Pancreas (tissue), 10 donors: Measurements from ENCODE around the gene IFI6. TPM values are rescaled to one million over a fixed set of nuclear protein-coding genes. Genes with fewer than 3 reads are reported as not detected.
A peak's percentile ranks its signal among the peaks of the same experiment; 100 is the strongest.
"Not testable (repeated sequence)": the region's sequence is repeated elsewhere in the genome, so short reads cannot be mapped to it uniquely, and the experiment has no call there.

Source experiments
- ATAC-seq, 4 donors: fragments of 200-7000 bp; cut with Tn5 transposase; one replicate each; pipeline versions ENCODE4 v1.8.0 to v1.9.1; 2020; ENCODE audit warnings: mild to moderate bottlenecking in 4 of 4, moderate library complexity in 4 of 4
- DNase-seq, 6 donors: peaks; one replicate each; pipeline ENCODE4 v3.0.0-alpha.2; 2020
- FAIRE-seq: peaks from 2 replicates; lab custom pipeline; 2012; peaks lifted over from hg19 to GRCh38; lab: Jason Lieb, UNC
- H3K27ac ChIP-seq, 4 donors: fragments of 200-600 bp; sonication (generic); 1 replicate in 3 of 4; 2 replicates in 1 of 4; pipeline versions ENCODE4 v1.5.0 to v1.8.0; 2020
- H3K27me3 ChIP-seq, 4 donors: fragments of 200-600 bp; one replicate each; pipeline ENCODE4 v1.8.0; 2021
- H3K36me3 ChIP-seq, 3 donors: fragments of 200-600 bp; sonication (generic) in 1 of 3; one replicate each; pipeline versions ENCODE4 v1.5.0 to v1.8.0; 2020 to 2021
- H3K4me1 ChIP-seq, 3 donors: fragments of 200-600 bp; one replicate each; pipeline ENCODE4 v1.8.0; 2021
- H3K4me3 ChIP-seq, 4 donors: fragments of 200-600 bp; sonication (generic) in 2 of 4; one replicate each; pipeline versions ENCODE4 v1.5.0 to v1.8.0; 2020 to 2021
- H3K9me3 ChIP-seq, 4 donors: fragments of 200-600 bp; one replicate each; pipeline ENCODE4 v1.8.0; 2021
- CTCF ChIP-seq, 4 donors: fragments of 200-600 bp; sonication (generic) in 3 of 4; IDR thresholded peaks; one replicate each; pipeline versions ENCODE4 v1.5.0 to v1.8.0; 2021; ENCODE audit warnings: antibody characterized with exemption in 4 of 4
- WGBS, 2 donors: extraction: QIAGEN DNeasy Blood & Tissue Kit; methylation state at CpG; one replicate each; pipeline ENCODE4 v1.1.7; 2013; 5-methylcytosine and 5-hydroxymethylcytosine counted together
- intact Hi-C, 3 donors: fragments of 100-400 bp; cut with DNase I; formaldehyde crosslinking; loops; one replicate each; pipeline versions ENCODE4 v1.11.1 to v1.14.2; 2022
- polyA plus RNA-seq, 2 donors: library from polyadenylated mRNA; stranded (reverse); fragments of 200-250 nt; gene quantifications; one replicate each; pipeline ENCODE4 v1.2.3, GENCODE V29; 2013
- total RNA-seq, 6 donors: library from RNA; stranded (reverse); fragmentation: NEBNext Ultra II Directional in 4 of 6; extraction: Animal tissue kit (Norgen Biotek cat#: 25700) in 4 of 6; gene quantifications; one replicate each; pipeline versions ENCODE4 v1.2.1 to v1.2.4, GENCODE V29; 2021 to 2023
- donor health status: healthy with polysubstance abuse.
- donor health status: DM: no; HTN: no; CAD: no; lungs with moderate emphysema.
- donor health status: DM: no; HTN: no; CAD: no.
- donor health status: control.
- donor health status: control.
- donor health status: Bipolar disorder and iron deficiency.
- donor health status: DM: yes; HTN: yes; CAD: no.
- donor health status: DM: no; HTN: no; CAD: no.
- donor health status: DM: no; HTN: no; CAD: no.
- donor health status: DM: yes; HTN: yes; CAD: no.

Gene IFI6
- total and polyA plus RNA-seq, 8 donors: 7.8 to 186 (median 38.4) TPM

DNA sequence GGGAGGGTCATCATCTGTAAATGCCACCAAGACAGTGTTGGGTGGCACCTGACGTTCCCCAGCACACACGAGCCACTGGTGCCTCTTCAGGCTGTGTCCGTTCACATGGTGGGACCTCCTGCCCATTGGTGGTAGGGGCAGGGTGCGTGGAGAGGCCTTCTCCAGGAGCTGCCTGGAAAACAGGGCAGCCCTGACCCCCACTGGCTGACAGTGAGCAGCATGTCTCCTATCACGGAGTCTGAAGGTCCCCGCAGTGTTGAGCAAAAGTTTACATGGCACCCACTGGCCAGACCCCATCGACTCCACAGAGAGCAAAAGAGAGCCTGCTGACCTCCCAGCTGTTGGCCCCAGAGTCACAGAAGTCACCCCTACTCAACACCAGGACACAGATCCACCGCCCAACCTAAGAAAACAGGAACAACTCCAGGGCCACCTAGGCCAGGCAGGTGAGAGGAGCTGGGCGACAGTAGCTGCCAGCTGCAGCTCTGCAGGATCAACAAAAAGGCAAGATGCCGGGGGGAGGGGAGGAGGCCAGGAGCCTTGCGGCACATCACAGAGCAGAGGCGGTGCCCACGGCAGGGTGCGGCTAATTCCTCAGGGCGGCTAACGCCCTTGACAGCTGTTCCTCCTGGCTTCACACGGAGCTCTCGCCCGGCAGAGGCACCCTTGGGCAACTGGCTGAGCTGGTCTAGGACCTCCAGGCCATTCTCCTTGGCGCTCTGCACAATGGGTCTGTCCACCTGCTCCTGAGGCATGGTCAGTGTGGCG lies 14.4 kb upstream of the IFI6 start:
- Histone ChIP-seq H3K4me3 (no peak overlapping the region), H3K27ac (no peak overlapping the region), H3K36me3 (no peaks in the 10 kb centered on the region), H3K4me1 (no peaks in the 10 kb centered on the region), H3K27me3 (no peaks in the 10 kb centered on the region), H3K9me3 (no peaks in the 10 kb centered on the region)
- no peak for FAIRE-seq
- intact Hi-C loops: no loop called here
- no peak for DNase-seq
- 77 to 83% methylated on average over 21 of the region's 21 CpGs for WGBS, 2 donors
- no peak for TF ChIP-seq CTCF (IDR thresholded peaks at IDR 0.05)
- ATAC-seq: peak in 1 of 4 donors; percentile 51

DNA sequence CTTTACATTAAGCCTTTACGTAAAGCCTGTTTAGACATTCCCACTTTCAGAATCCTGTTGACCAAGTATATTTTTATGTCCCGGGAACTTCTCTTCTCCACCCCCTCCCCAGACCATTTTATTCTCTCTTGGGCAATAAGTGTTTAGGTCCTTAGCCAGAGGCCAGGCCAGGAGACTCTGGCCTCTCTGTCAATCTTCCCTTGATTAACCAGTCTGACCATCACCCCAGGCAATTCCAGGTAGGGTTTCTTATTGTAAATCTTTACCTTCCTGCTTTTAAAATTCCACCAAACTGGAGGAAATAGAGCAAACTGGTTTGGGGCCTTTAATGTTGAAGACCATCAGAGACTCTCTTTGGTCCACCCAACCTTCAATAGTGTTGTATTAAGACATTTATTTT lies 12.2 kb upstream of the IFI6 start:
- Histone ChIP-seq H3K4me3 (no peak overlapping the region), H3K27me3 (no peaks in the 10 kb centered on the region), H3K27ac (no peak overlapping the region), H3K36me3 (no peaks in the 10 kb centered on the region), H3K4me1 (no peaks in the 10 kb centered on the region), H3K9me3 (no peaks in the 10 kb centered on the region)
- intact Hi-C loops: no loop called here
- no peak for DNase-seq
- 86 to 91% methylated on average over 2 of the region's 2 CpGs for WGBS, 2 donors
- ATAC-seq: no peak
- no peak for TF ChIP-seq CTCF (IDR thresholded peaks at IDR 0.05)
- FAIRE-seq: no peak

DNA sequence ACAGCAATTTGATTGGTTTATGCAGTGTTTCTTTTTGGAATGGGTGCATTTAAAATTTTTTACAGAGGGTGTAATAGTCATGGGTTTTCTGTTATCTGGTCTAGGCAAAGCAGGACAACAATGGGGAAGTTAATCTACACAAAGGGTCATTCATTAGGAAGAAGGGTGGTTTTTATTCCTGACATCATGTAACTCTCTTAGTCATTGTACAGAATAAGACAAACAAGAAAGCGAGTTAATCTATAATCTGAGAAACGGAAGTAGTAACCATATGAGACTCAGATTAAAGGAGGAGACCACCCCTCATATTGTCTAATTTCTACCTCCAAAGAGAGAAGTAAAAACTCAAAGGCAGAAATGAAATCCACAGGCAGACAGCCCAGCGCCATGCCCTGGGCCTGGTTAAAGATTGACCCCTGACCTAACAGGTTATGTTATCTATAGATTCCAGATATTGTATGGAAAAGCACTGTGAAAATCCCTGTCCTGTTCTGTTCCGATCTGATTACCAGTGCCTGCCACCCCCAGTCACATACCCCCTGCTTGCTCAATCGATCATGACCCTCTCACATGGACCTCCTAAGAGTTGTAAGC lies 10.5 kb upstream of the IFI6 start:
- H3K27me3 ChIP-seq: no peaks in the 10 kb centered on the region
- no peaks in the 10 kb centered on the region for H3K4me1 ChIP-seq
- no peak overlapping the region for H3K4me3 ChIP-seq
- no peak for DNase-seq
- no peaks in the 10 kb centered on the region for H3K9me3 ChIP-seq
- intact Hi-C loops: no loop called here
- no peaks in the 10 kb centered on the region for H3K36me3 ChIP-seq
- no peak for FAIRE-seq
- H3K27ac ChIP-seq: peak overlapping the region in 2 of 4 donors; percentile 62 to 73
- no peak for TF ChIP-seq CTCF (IDR thresholded peaks at IDR 0.05)
- WGBS, 2 donors: 51 to 56% methylated on average over 5 of the region's 5 CpGs
- ATAC-seq: peak in 3 of 4 donors; percentile 68 to 87 (median 82)

DNA sequence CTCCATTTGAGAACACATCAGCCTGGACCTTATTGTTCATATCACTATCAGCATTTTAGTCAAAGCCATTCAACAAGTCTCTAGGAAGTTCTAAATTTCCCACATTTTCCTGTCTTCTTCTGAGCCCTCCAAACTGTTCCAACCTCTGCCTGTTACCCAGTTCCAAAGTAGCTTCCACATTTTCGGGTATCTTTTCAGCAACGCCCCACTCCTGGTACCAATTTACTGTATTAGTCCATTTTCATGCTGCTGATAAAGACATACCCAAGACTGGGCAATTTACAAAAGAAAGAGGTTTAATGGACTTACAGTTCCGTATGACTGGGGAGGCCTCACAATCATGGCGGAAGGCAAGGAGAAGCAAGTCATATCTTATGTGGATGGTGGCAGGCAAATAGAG lies 9.6 kb upstream of the IFI6 start:
- intact Hi-C loops, ATAC-seq, H3K36me3 ChIP-seq, DNase-seq, FAIRE-seq, H3K4me3 ChIP-seq, H3K27me3 ChIP-seq, H3K4me1 ChIP-seq, H3K9me3 ChIP-seq: not testable (repeated sequence)
- peak overlapping the region in 2 of 4 donors; percentile 62 to 73 for H3K27ac ChIP-seq
- WGBS, 2 donors: 97% methylated on average over 4 of the region's 4 CpGs

- H3K4me1 ChIP-seq, H3K27ac ChIP-seq, FAIRE-seq, H3K36me3 ChIP-seq, H3K9me3 ChIP-seq, ATAC-seq, intact Hi-C loops, DNase-seq, H3K27me3 ChIP-seq, H3K4me3 ChIP-seq: not testable (repeated sequence)
- 96 to 98% methylated on average over 2 of the region's 2 CpGs for WGBS, 2 donors
Observed at GRCh38 chr1:27680225-27680791, 8.3 kb upstream of the IFI6 start.

- Histone ChIP-seq H3K9me3 (no peaks in the 10 kb centered on the region), H3K36me3 (no peaks in the 10 kb centered on the region), H3K27ac (no peak overlapping the region), H3K4me1 (no peaks in the 10 kb centered on the region), H3K4me3 (no peak overlapping the region), H3K27me3 (no peaks in the 10 kb centered on the region)
- DNase-seq: no peak
- FAIRE-seq: no peak
- ATAC-seq: no peak
- TF ChIP-seq CTCF (IDR thresholded peaks at IDR 0.05): no peak
- intact Hi-C loops: no loop called here
Observed at GRCh38 chr1:27678747-27679146, 6.8 kb upstream of the IFI6 start.
